ENCODE data around the gene ERICH3. TPM values are rescaled to one million over a fixed set of nuclear protein-coding genes. Genes with fewer than 3 reads are reported as not detected.

ERICH3 gene
- total and polyA plus RNA-seq, 4 donors = 3.0 to 20.7 (median 11.2) TPM

- 54 to 65% methylated on average over 2 of the region's 2 CpGs for WGBS, 2 donors
- ATAC-seq (ENCODE audit: insufficient read depth, low FRiP score) (no peak), DNase-seq (peak in 2 of 3 donors; percentile 16 to 33)
- Histone ChIP-seq H3K9me3 (ENCODE audit: control insufficient read depth in 4 of 4, insufficient read depth in 3 of 4, low read length in 3 of 4) (no peaks in the 10 kb centered on the region), H3K4me1 (ENCODE audit: control insufficient read depth in 5 of 5, insufficient read depth in 5 of 5, low read length in 5 of 5) (no peaks in the 10 kb centered on the region), H3K36me3 (ENCODE audit: control insufficient read depth in 4 of 4, insufficient read depth in 4 of 4, low read length in 4 of 4) (peaks cover 0 to 3% (median 0%) of the 10 kb centered on the region in 4 donors), H3K27me3 (ENCODE audit: control insufficient read depth in 3 of 3, insufficient read depth in 3 of 3, low read length in 2 of 3) (no peaks in the 10 kb centered on the region), H3K27ac (ENCODE audit: low read depth in 1 of 2, low read length in 1 of 2) (no peak overlapping the region), H3K9ac (ENCODE audit: insufficient read depth in 1 of 2, low read length in 2 of 2) (no peak overlapping the region), H3K4me3 (no peak overlapping the region)
- no peak for TF ChIP-seq CTCF (IDR thresholded peaks at IDR 0.05; ENCODE audit: control extremely low read depth, extremely low read depth)
Observed at GRCh38 chr1:74526708-74527107, 146.9 kb downstream of the ERICH3 start.

- DNase-seq = no peak
- Histone ChIP-seq H3K9ac (ENCODE audit: insufficient read depth in 1 of 2, low read length in 2 of 2) (no peak overlapping the region), H3K27me3 (ENCODE audit: control insufficient read depth in 3 of 3, insufficient read depth in 3 of 3, low read length in 2 of 3) (no peaks in the 10 kb centered on the region), H3K9me3 (ENCODE audit: control insufficient read depth in 4 of 4, insufficient read depth in 3 of 4, low read length in 3 of 4) (no peaks in the 10 kb centered on the region), H3K4me3 (no peak overlapping the region), H3K4me1 (ENCODE audit: control insufficient read depth in 5 of 5, insufficient read depth in 5 of 5, low read length in 5 of 5) (no peaks in the 10 kb centered on the region), H3K36me3 (ENCODE audit: control insufficient read depth in 4 of 4, insufficient read depth in 4 of 4, low read length in 4 of 4) (peaks cover 0 to 3% (median 0%) of the 10 kb centered on the region in 4 donors), H3K27ac (ENCODE audit: low read depth in 1 of 2, low read length in 1 of 2) (no peak overlapping the region)
- 76 to 81% methylated on average over 2 of the region's 2 CpGs for WGBS, 2 donors
- TF ChIP-seq CTCF (IDR thresholded peaks at IDR 0.05; ENCODE audit: control extremely low read depth, extremely low read depth) = no peak
- ATAC-seq (ENCODE audit: insufficient read depth, low FRiP score) = no peak
Observed at GRCh38 chr1:74523873-74524480, 149.6 kb downstream of the ERICH3 start.

GRCh38 chr1:74522148-74522547 is 151.4 kb downstream of the ERICH3 start:
- ATAC-seq (ENCODE audit: insufficient read depth, low FRiP score) = no peak

More at GRCh38 chr1:74522148-74522547, 151.4 kb downstream of the ERICH3 start:
- no peak for TF ChIP-seq CTCF (IDR thresholded peaks at IDR 0.05; ENCODE audit: control extremely low read depth, extremely low read depth)
- Histone ChIP-seq H3K27ac (ENCODE audit: low read depth in 1 of 2, low read length in 1 of 2) (no peak overlapping the region), H3K4me3 (no peak overlapping the region), H3K9me3 (ENCODE audit: control insufficient read depth in 4 of 4, insufficient read depth in 3 of 4, low read length in 3 of 4) (no peaks in the 10 kb centered on the region), H3K9ac (ENCODE audit: insufficient read depth in 1 of 2, low read length in 2 of 2) (no peak overlapping the region), H3K4me1 (ENCODE audit: control insufficient read depth in 5 of 5, insufficient read depth in 5 of 5, low read length in 5 of 5) (no peaks in the 10 kb centered on the region), H3K27me3 (ENCODE audit: control insufficient read depth in 3 of 3, insufficient read depth in 3 of 3, low read length in 2 of 3) (no peaks in the 10 kb centered on the region), H3K36me3 (ENCODE audit: control insufficient read depth in 4 of 4, insufficient read depth in 4 of 4, low read length in 4 of 4) (peaks cover 0 to 3% (median 0%) of the 10 kb centered on the region in 4 donors)
- DNase-seq = no peak
- 29% methylated on average over 4 of the region's 4 CpGs for WGBS, 2 donors

Other genes with a start within 250 kb of the ERICH3 start
- not detected for gene LRRC53, start 161.2 kb downstream of the ERICH3 start, total RNA-seq
- not detected for gene LRRC53, start 161.2 kb downstream of the ERICH3 start, polyA plus RNA-seq
- 10 to 100 TPM; 35.7 to 49.6 TPM for gene CRYZ, start 59.3 kb upstream of the ERICH3 start, total RNA-seq
- 10 to 100 TPM; 10.9 to 55.9 TPM for gene CRYZ, start 59.3 kb upstream of the ERICH3 start, polyA plus RNA-seq
- 10 to 100 TPM; 12.2 to 17.9 TPM for gene TYW3, start 59.4 kb upstream of the ERICH3 start, total RNA-seq
- 10 to 100 TPM in 1 of 2 donors, 1 to 10 TPM in 1; 8.3 to 20.9 TPM for gene TYW3, start 59.4 kb upstream of the ERICH3 start, polyA plus RNA-seq